ENCODE results near the gene SCARF2. TPM values are rescaled to one million over a fixed set of nuclear protein-coding genes. Genes with fewer than 3 reads are reported as not detected.

The SCARF2 gene, protein sequence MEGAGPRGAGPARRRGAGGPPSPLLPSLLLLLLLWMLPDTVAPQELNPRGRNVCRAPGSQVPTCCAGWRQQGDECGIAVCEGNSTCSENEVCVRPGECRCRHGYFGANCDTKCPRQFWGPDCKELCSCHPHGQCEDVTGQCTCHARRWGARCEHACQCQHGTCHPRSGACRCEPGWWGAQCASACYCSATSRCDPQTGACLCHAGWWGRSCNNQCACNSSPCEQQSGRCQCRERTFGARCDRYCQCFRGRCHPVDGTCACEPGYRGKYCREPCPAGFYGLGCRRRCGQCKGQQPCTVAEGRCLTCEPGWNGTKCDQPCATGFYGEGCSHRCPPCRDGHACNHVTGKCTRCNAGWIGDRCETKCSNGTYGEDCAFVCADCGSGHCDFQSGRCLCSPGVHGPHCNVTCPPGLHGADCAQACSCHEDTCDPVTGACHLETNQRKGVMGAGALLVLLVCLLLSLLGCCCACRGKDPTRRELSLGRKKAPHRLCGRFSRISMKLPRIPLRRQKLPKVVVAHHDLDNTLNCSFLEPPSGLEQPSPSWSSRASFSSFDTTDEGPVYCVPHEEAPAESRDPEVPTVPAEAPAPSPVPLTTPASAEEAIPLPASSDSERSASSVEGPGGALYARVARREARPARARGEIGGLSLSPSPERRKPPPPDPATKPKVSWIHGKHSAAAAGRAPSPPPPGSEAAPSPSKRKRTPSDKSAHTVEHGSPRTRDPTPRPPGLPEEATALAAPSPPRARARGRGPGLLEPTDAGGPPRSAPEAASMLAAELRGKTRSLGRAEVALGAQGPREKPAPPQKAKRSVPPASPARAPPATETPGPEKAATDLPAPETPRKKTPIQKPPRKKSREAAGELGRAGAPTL
- total RNA-seq (2021; fragmentation: NEBNext Ultra II Directional; extraction: Animal tissue kit (Norgen Biotek cat#: 25700)) (9.8 and 10.0 TPM in 2 replicates), polyA plus RNA-seq (2011; rRNA removed) (4.2 and 7.1 TPM in 2 replicates), polyA minus RNA-seq (2011; rRNA and poly(A)+ RNA removed) (0.76 and 1.4 TPM in 2 replicates)
- polyA plus RNA-seq (2011; cell fraction: cytosol; rRNA removed): 4.9 TPM
- polyA plus RNA-seq (2011; cell fraction: nucleus; rRNA removed): 11.9 TPM
- polyA plus RNA-seq (2012, experiment 1 of 2): 2.8 to 4.4 TPM (median 4.1 TPM) in 4 replicates
- polyA plus RNA-seq (2012, experiment 2 of 2): 2.8 TPM
- polyA plus RNA-seq (2013, experiment 1 of 2): 13.3 TPM
- polyA plus RNA-seq (2013, experiment 2 of 2): 12.2 TPM
- 4.8 TPM for polyA minus RNA-seq (2011; cell fraction: cytosol; rRNA and poly(A)+ RNA removed)
- polyA minus RNA-seq (2011; cell fraction: nucleus; rRNA and poly(A)+ RNA removed): 3.9 TPM
- long read RNA-seq, experiment 1, partial matches to known transcripts: 5 of 16 reads
- long read RNA-seq, experiment 1, other reads (novel, unspliced or antisense): 8 of 16 reads
- long read RNA-seq, experiment 2, partial matches to known transcripts: 0 of 1 reads
- long read RNA-seq, experiment 2, other reads (novel, unspliced or antisense): 1 of 1 reads

DNA sequence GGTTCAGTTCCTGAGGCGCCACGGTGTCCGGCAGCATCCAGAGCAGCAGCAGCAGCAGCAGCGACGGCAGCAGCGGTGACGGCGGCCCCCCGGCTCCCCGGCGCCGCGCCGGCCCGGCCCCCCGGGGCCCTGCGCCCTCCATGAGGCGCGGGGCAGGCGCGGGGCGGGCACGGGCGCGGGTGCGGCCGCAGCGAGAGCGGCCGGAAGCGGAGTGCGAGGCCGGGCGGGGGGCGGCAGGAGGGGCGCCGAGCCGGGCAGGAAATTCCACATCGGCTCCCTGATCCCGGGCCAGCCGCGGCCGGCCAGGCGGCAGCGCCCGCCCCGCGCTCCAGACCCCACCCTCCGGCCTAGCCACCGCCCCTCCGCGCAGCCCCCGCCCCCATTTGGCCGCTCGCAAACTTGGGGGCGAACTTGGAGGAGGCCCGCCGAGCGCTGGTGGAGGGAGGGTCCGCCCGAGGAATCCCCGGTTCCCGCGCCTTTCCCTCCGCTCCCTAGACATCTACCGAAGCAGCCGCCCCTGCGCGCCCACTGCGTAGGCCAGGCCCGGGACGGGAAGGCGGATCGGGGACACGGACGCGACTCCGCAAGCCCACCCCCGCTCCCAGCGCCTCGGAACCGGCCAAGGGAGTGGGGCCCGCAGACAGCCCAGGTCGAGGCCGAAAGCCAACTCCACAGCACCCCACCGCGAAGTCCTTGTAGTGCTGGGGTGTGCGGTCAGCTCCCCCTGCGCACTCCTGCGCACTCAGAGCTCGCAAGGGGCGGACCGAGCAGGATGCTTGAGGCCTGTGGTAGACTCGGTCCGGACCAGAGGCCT is at the start of gene SCARF2:
TSS of gene SCARF2 (minus strand) at position 213 of the 814 bp plus-strand sequence. CDS start at position 142, 71 bp downstream.
- Histone ChIP-seq H3K4me2 (ENCODE audit: insufficient read depth in 1 of 2, low read depth in 2 of 2, low read length in 2 of 2) (peak within 1 kb of the TSS; percentile 86 to 90), H3K4me1 (replicated peaks in 1 of 4; ENCODE audit: control insufficient read depth in 3 of 4, insufficient read depth in 4 of 4, low read length in 3 of 4) (peaks cover 0 to 15% (median 6%) of the 10 kb centered on the region in 4 experiments; a peak in 5 of 7 replicates)
- POLR2A ChIA-PET (ENCODE audit: partially characterized antibody): interaction anchor here (1.5 kb wide), 2 partner anchors 10 to 43 kb away, joined by 4 read pairs; no protein-coding TSS in a partner anchor
- TF ChIP-seq KDM1A (IDR thresholded peaks at IDR 0.05; ENCODE audit: borderline replicate concordance, low read length) (no peak), SP4 (IDR thresholded peaks at IDR 0.05; ENCODE audit: low read length) (no peak), SUZ12 (IDR thresholded peaks at IDR 0.05; ENCODE audit: low read length) (no peak)

More for the DNA sequence above, at the start of gene SCARF2:
- peaks cover 17% of the 10 kb centered on the region; the same call in 1 of the 2 replicates for H3K23me2 ChIP-seq (ENCODE audit: low read depth, low read length)
- H4K8ac ChIP-seq (ENCODE audit: extremely low read depth, insufficient read depth, low read length): peak within 1 kb of the TSS; percentile 78
- H2BK120ac ChIP-seq (replicated peaks; ENCODE audit: low read depth, low read length): no peak within 1 kb of the TSS
- no peak within 1 kb of the TSS for H2BK5ac ChIP-seq (ENCODE audit: low read depth, low read length)
- H3K36me3 ChIP-seq (ENCODE audit: control insufficient read depth in 2 of 4, insufficient read depth in 4 of 4, low read length in 3 of 4): peaks cover 0 to 3% (median 0%) of the 10 kb centered on the region in 4 experiments; a peak in 1 of 8 replicates
- no peak within 1 kb of the TSS for H2AK5ac ChIP-seq (ENCODE audit: low read depth, low read length)
- H2AFZ ChIP-seq (ENCODE audit: low read length): peak within 1 kb of the TSS; percentile 8; the same call in 1 of the 2 replicates
- peak within 1 kb of the TSS; percentile 83 for H3K4ac ChIP-seq (replicated peaks; ENCODE audit: insufficient read length, low read depth, low read length)
- H2BK15ac ChIP-seq (ENCODE audit: low read length): no peak within 1 kb of the TSS
- peak within 1 kb of the TSS; percentile 63 for H4K91ac ChIP-seq (replicated peaks; ENCODE audit: insufficient read length, low read length)
- H3K4me3 ChIP-seq (ENCODE audit: extremely low read depth in 1 of 4, insufficient read depth in 2 of 4, low read depth in 3 of 4, low read length in 4 of 4): peak within 1 kb of the TSS; percentile 50 to 78 (median 56)
- 0 out of 2 replicates have a peak within 1 kb of the TSS, but pooled peaks have one; percentile 50 for H2BK12ac ChIP-seq (ENCODE audit: low read depth, low read length)
- no peak for FAIRE-seq
- peak within 1 kb of the TSS; percentile 32; the same call in 1 of the 2 replicates for H2BK20ac ChIP-seq (ENCODE audit: low read length)
- peaks cover 11 to 28% of the 10 kb centered on the region in 2 experiments for H4K20me1 ChIP-seq (replicated peaks in 1 of 2; ENCODE audit: control insufficient read depth in 1 of 2, insufficient read depth in 2 of 2, low read length in 2 of 2)
- H3K79me2 ChIP-seq (ENCODE audit: control insufficient read depth in 1 of 2, insufficient read depth in 2 of 2, low read length in 2 of 2): no peaks in the 10 kb centered on the region
- no peak within 1 kb of the TSS for H3K23ac ChIP-seq (ENCODE audit: insufficient read length)
- peak within 1 kb of the TSS in 3 of 4 experiments; percentile 8 to 82 (median 42); a peak in 5 of 7 replicates for H3K9ac ChIP-seq (replicated peaks in 1 of 4; ENCODE audit: extremely low read depth in 1 of 4, low read depth in 3 of 4, low read length in 3 of 4)
- peaks cover 18 to 62% (median 51%) of the 10 kb centered on the region in 4 experiments for H3K27me3 ChIP-seq (replicated peaks in 1 of 4; ENCODE audit: control insufficient read depth in 3 of 4, extremely low read depth in 1 of 4, insufficient read depth in 3 of 4, low read length in 3 of 4)
- no peaks in the 10 kb centered on the region for H3K9me3 ChIP-seq (ENCODE audit: insufficient read depth in 2 of 2, low read depth in 1 of 2, low read length in 1 of 2)
- CTCF ChIA-PET (ENCODE audit: partially characterized antibody): interaction anchor here (0.5 to 4.2 kb wide), 5 partner anchors 10 to 127 kb away, joined by 3 to 47 read pairs (median 7); no protein-coding TSS in a partner anchor
- H3K27ac ChIP-seq (ENCODE audit: low read depth, low read length): no peak within 1 kb of the TSS
- peak within 1 kb of the TSS; percentile 7 for H4K5ac ChIP-seq (ENCODE audit: insufficient read length, low read depth, low read length)
- no peak within 1 kb of the TSS for H3K56ac ChIP-seq (replicated peaks; ENCODE audit: insufficient read length, low read depth, low read length)
- peak in 1 of 2 experiments; percentile 80 for DNase-seq (ENCODE audit: low read depth in 1 of 2, low spot score in 2 of 2)
- peaks cover 2% of the 10 kb centered on the region; the same call in 1 of the 2 replicates for H3K79me1 ChIP-seq (ENCODE audit: low read depth, low read length)
- H3K18ac ChIP-seq (ENCODE audit: extremely low read depth, low read length): peak within 1 kb of the TSS; percentile 62
- no peak within 1 kb of the TSS for H3K14ac ChIP-seq (ENCODE audit: insufficient read length)
- WGBS, 2 experiments (ENCODE audit: extremely low coverage in 1 of 2, insufficient coverage in 1 of 2, insufficient read length in 1 of 2, insufficient replicate concordance in 2 of 2, low coverage in 1 of 2, low lambda C conversion rate in 2 of 2, missing lambda C conversion rate in 1 of 2): 2% methylated on average over 48 of the region's 95 CpGs; no CpG with 5 or more reads in 1 of the 2 experiments
